Calu3 (cell line): Measurements from ENCODE around the gene XRN1. TPM values are rescaled to one million over a fixed set of nuclear protein-coding genes. Genes with fewer than 3 reads are reported as not detected.

Experiments used
- BruUV-seq: library from RNA; stranded (reverse); fragments of 400-500 nt; replicated peaks from 2 replicates; lab custom pipeline; 2021; lab: Mats Ljungman, UMichigan
- CTCF ChIA-PET: fragments of 300-600 bp; sonication (Branson Sonifier 250); formaldehyde crosslinking; loops from one replicate; lab custom pipeline; 2022; ENCODE audit warnings: antibody characterized with exemption; lab: Charles Lee
- DNase-seq: peaks from one replicate; pipeline ENCODE4 v3.0.0; 2022
- H3K27ac Mint-ChIP-seq: one replicate; pipeline ENCODE4 v1.8.0; 2022; ENCODE audit warnings: mixed read lengths; ENCODE audit not compliant: unreplicated experiment
- H3K27me3 Mint-ChIP-seq: one replicate; pipeline ENCODE4 v1.8.0; 2022; ENCODE audit warnings: mixed read lengths; ENCODE audit not compliant: unreplicated experiment
- H3K36me3 Mint-ChIP-seq: one replicate; pipeline ENCODE4 v1.8.0; 2022; ENCODE audit warnings: mild to moderate bottlenecking, moderate library complexity, mixed read lengths; ENCODE audit not compliant: insufficient read depth, unreplicated experiment
- H3K4me1 Mint-ChIP-seq: one replicate; pipeline ENCODE4 v1.8.0; 2022; ENCODE audit warnings: mild to moderate bottlenecking, low read depth, mixed read lengths; ENCODE audit not compliant: unreplicated experiment
- H3K4me3 Mint-ChIP-seq: one replicate; pipeline ENCODE4 v1.8.0; 2022; ENCODE audit warnings: mild to moderate bottlenecking, low read depth, moderate library complexity, mixed read lengths; ENCODE audit not compliant: unreplicated experiment
- H3K9me3 Mint-ChIP-seq: one replicate; pipeline ENCODE4 v1.8.0; 2022; ENCODE audit warnings: low read depth, mixed read lengths; ENCODE audit not compliant: unreplicated experiment
- CTCF ChIP-seq: fragments of 200-600 bp; IDR thresholded peaks from one replicate; pipeline ENCODE4 v1.8.0; 2022; ENCODE audit warnings: antibody characterized with exemption; ENCODE audit not compliant: unreplicated experiment
- intact Hi-C: fragments of 100-400 bp; cut with micrococcal nuclease; formaldehyde crosslinking; loops from one replicate; pipeline ENCODE4 v1.10.0; 2022; ENCODE audit not compliant: unreplicated experiment
- total RNA-seq: library from RNA; stranded (reverse); gene quantifications from 2 replicates; pipeline ENCODE4 v1.2.3, GENCODE V29; 2022

Gene XRN1
- total RNA-seq, 1 experiment from 2014 or later: 59.7 TPM

DNA sequence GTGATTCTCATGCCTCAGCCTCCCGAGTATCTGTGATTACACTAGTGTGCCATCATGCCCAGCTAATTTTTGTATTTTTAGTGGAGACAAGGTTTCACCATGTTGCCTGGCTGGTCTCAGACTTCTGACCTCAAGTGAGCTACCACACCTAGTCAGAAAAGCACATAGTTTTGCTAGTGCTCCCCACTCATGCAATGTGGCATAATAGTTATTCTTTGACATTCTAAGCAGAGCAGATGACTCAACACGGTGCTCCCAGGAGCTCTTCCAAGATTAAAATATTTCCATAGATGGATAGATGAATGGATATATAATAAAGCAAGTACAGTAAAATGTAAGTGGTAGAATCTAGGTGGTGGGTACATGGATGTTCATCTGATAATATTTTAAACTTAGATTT lies 169.4 kb downstream of the XRN1 start:
- no peak for DNase-seq
- Mint-ChIP-seq H3K9me3 (peaks cover 5% of the 10 kb centered on the region), H3K36me3 (no peaks in the 10 kb centered on the region), H3K27me3 (no peaks in the 10 kb centered on the region), H3K27ac (no peak overlapping the region), H3K4me3 (no peak overlapping the region), H3K4me1 (peaks cover 15% of the 10 kb centered on the region)
- intact Hi-C loops: loop anchor here (10.0 kb wide), 1 partner anchor 534 kb away; no protein-coding TSS in a partner anchor
- no peak for TF ChIP-seq CTCF
- CTCF ChIA-PET: interaction anchor here (0.8 to 3.0 kb wide), 3 partner anchors 97 to 211 kb away, joined by 4 to 50 read pairs (median 7); no protein-coding TSS in a partner anchor
- BruUV-seq: no TSS peak

DNA sequence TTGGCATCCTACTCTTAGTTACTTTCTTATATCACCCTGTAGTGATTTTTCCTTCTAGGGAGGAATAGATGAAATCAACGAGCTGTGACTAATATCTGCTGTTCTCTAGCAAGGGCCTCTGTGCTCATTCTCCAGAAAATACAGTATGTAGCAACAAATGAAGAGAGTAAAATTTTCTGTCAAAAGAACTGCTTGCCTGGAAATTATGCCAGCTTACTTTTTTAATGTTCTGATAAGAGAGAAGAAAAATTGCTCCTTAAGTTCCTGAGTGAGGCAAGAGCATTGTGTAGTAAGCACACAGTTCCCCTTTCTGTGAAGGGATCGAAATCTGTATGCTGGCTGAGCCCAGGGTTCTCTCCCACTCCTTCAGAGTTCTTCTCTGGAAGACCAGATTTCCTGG lies 171.1 kb downstream of the XRN1 start:
- peaks cover 31% of the 10 kb centered on the region for H3K4me1 Mint-ChIP-seq
- no peak overlapping the region for H3K4me3 Mint-ChIP-seq
- intact Hi-C loops: loop anchor here (10.0 kb wide), 1 partner anchor 532 kb away; no protein-coding TSS in a partner anchor
- H3K27me3 Mint-ChIP-seq: no peaks in the 10 kb centered on the region
- no TSS peak for BruUV-seq
- no peak overlapping the region for H3K27ac Mint-ChIP-seq
- TF ChIP-seq CTCF: no peak
- H3K9me3 Mint-ChIP-seq: peaks cover 5% of the 10 kb centered on the region
- DNase-seq: no peak
- no peaks in the 10 kb centered on the region for H3K36me3 Mint-ChIP-seq
- CTCF ChIA-PET: no interaction called here

GRCh38 chr3:142275856-142276255 lies 172.0 kb downstream of the XRN1 start:
- intact Hi-C loops: loop anchor here (10.0 kb wide), 1 partner anchor 531 kb away; no protein-coding TSS in a partner anchor
- H3K27me3 Mint-ChIP-seq: no peaks in the 10 kb centered on the region
- DNase-seq: no peak
- no peak for TF ChIP-seq CTCF
- H3K36me3 Mint-ChIP-seq: no peaks in the 10 kb centered on the region
- BruUV-seq: no TSS peak
- H3K4me1 Mint-ChIP-seq: peaks cover 31% of the 10 kb centered on the region
- peaks cover 5% of the 10 kb centered on the region for H3K9me3 Mint-ChIP-seq
- CTCF ChIA-PET: no interaction called here
- peak overlapping the region; percentile 3 for H3K27ac Mint-ChIP-seq
- H3K4me3 Mint-ChIP-seq: no peak overlapping the region

DNA sequence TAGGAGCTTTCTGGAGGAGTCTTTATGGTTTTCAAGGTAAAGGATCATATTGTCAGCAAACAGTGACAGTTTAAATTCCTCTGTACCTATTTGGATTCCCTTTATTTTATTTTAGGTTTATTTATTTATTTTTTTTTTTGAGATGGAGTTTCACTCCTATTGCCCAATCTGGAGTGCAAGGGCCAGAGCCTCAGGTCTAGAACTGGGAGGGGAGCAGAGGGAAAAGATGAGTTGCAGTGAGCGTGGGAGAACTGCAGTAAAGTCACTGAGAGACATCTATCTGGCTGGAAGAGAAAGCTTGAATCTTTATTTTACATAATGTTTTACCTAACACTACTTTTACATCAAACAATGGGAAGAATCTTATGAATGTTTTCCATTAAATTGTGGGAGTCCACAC lies 172.9 kb downstream of the XRN1 start:
- Mint-ChIP-seq H3K27ac (no peak overlapping the region), H3K36me3 (no peaks in the 10 kb centered on the region), H3K27me3 (no peaks in the 10 kb centered on the region), H3K4me1 (peaks cover 38% of the 10 kb centered on the region), H3K4me3 (no peak overlapping the region), H3K9me3 (peaks cover 5% of the 10 kb centered on the region)
- intact Hi-C loops: loop anchor here (10.0 kb wide), 1 partner anchor 530 kb away; no protein-coding TSS in a partner anchor
- DNase-seq: no peak
- CTCF ChIA-PET: interaction anchor here (0.7 kb wide), 1 partner anchor 20 kb away, joined by 3 read pairs; no protein-coding TSS in a partner anchor
- no peak for TF ChIP-seq CTCF
- no TSS peak for BruUV-seq
